Measurements from ENCODE around the gene COMTD1.
"Not testable (repeated sequence)": the region's sequence is repeated elsewhere in the genome, so short reads cannot be mapped to it uniquely, and the experiment has no call there.

Gene COMTD1

DNA sequence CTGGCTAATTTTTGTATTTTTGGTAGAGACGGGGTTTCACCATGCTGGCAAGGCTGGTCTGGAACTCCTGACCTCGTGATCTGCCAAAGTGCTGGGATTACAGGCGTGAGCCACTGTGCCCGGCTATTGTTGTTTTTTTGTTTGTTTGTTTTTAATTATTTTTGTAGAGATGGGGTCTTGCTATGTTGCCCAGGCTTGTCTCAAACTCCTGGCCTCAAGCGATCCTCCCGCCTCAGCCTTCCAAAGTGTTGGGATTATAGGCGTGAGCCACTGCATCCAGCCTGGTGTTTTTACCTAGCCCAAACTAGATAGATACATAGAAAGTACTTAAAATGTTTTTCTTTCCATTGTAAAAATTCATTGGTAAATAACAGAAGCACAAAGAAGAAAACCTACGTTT, 14.3 kb downstream of the COMTD1 start:
- not testable (repeated sequence) for DNase-seq

DNA sequence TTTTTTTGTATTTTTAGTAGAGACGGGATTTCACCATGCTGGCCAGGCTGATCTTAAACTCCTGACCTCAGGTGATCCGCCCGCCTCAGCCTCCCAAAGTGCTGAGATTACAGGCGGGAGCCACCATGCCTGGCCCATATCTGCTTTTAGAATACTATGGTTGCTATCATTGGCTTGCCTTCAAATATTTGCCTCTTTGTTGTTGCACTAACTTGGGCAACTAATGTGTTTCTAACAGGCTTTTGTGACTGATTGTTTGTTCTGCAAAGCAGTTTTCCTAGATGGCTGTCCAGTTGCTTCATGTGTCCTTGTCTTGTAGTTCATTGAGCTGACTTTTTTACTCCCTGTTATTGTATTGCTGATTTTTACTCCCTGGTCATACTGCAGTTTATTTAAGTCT, 15.5 kb downstream of the COMTD1 start:
- no peak for DNase-seq

DNA sequence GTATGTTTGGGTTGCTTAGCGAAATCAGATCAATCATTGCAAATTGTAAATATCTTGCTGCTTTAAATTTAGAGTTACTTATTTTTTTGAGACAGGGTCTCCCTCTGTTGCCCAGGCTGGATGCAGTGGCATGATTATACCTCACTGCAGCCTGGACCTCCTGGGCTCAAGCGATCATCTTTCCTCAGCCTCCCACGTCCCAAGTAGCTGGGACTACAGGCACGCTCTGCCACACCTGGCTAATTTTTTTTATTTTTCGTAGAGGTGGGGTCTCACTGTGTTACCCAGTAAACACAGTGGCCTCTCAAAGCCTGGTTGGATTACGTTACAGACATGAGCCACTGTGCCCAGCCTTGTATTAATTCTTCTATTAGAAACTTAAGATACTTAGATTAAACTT, 23.4 kb downstream of the COMTD1 start:
- no peak for DNase-seq

DNA sequence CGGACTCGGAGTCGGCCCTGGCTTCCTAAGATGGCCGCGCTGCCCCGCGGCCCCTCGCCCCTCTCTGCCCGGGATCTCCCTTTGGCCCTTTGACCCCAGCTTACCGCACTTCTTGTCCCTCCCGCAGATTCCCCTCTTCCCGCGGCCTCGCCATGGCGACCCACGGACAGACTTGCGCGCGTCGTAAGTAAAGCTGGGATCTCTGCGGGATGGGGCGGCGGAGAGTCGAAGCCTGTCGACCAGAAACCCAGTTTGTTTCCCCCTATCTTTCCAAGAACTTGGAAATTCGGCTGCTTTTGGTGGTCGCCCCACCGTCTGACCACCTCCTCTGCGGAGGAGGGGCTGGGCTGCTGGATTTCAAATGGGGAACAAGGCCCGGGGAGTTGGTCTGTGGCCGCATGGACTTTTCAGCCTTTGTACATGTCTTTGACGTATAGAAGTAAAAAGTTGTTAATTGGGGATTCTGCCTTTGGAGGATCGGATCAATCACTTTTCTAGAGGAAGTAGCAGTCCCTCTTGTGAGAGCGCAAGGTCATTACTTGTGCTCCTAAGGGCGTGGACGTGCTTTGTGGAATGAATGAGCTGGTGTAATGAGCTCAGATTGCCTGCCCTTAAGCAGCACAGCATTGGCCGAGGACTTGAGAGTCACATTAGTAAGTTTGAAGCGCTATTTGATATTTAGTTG, 24.6 kb downstream of the COMTD1 start:
- peak; percentile 22 for DNase-seq

DNA sequence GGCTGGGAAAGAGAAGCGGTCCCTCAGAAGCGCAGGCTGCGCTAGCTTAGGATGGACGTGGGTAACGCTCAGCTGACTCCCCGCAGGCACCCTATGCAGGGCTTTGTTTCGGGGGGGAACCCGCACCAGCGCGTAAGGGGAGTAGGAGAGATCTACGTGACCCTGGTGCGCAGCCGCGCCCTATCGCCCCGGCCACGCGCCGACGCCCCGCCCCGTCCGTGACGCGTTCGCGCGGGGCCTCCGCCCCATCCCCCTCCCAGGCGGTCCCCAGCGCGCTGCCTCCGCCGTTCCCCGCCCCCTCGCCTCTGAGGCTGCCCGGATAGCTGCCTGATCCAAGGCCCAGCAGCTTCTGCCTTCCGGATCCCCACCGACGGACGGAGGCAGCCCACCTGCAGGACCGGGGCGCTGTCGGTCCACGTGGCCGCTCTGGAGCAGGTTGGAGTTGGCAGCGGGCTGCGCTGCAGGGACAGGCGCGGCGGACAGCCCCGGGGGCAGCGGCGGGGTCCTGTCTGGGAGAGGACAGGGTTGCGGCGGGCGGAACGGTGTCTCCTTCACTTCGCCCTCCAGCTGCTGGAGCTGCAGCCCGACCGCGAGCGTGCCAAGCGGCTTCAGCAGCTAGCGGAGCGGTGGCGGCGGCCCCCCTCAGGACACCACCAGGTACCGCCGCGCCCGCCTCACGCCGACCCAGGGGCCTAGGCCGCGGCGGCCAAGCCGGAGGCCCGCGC, 25.3 kb downstream of the COMTD1 start, which contains the start of gene VDAC2:
VDAC2 (plus strand) TSS at position 515 of the 725 bp plus-strand sequence. CDS start 363 bp downstream, outside the sequence.
- peak; percentile 95 for DNase-seq

DNA sequence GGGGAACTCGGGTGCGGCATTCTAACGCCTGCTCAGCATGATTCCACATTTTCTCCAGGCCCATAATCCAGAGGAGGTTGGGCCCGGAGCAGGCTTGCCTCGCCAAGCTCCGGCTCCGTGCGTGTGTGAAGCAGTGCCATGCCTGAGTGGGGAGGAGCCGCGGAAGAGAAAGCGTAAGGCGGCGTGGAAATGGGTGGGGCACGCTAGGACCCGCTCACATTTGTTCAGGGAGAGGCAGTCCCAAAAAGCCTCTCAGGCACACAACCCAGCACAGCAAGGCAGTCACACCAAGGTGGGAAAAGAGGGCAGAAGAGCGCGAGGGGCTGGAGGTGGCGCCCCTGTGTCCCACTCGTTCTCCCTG, 25.9 kb downstream of the COMTD1 start:
- DNase-seq = peak; percentile 81

DNA sequence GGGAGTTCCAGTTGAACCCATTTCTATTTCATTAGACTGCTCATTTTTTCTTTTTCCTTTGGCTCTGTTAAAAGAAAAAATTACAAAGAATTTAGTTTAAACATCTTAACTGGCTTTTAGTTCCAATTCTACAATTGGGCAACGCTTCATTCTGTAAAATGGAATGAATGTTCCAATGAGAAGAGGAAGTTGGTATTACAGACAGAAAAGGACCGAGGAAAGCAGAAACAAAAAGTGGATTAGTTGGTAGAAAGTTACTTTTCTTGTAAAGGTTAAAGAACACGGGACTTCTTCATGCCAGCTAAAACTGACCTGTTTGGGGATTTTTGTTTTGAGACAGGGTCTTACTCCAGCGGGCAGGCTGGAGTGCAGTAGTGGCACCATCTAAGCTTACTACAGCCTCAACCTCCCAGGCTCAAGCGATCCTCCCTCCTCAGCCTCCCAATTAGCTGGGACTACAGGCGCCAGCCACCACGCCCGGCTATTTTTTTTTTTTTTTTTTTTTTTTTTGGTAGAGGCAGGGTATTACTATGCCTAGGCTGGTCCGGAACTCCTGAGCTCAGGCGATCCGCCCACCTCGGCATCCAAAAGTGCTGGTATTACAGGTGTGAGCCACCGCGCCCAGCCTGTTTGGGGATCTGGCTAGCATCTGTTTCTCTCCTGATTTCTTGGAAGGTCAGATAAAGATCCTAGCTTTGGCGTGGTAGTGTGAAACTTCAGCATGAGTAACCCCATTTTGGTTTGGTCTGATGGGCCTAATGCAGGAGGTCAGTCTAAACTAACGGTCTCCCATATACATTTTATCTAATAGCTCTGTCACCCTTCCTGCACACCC, 26.5 kb downstream of the COMTD1 start:
- no peak for DNase-seq

DNA sequence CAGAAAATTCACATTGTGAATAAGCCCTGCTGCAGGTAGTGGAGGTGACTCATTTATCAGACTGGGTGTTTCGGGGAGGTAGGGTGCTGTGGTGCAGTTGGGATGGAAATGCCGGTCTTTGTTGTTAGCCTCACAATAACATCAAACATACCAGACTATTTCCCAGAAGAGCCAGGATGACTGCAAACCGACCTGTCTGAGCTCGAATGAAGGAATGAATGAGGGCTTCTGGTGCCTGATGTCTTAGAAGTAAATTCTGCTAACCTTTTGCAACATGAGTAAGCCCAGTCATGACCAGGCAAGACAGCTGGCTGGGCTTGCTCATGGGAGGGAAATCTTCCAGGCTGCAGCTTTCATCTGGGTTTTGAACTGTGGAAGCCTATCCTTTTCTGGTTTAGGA, 27.6 kb downstream of the COMTD1 start:
- no peak for DNase-seq

DNA sequence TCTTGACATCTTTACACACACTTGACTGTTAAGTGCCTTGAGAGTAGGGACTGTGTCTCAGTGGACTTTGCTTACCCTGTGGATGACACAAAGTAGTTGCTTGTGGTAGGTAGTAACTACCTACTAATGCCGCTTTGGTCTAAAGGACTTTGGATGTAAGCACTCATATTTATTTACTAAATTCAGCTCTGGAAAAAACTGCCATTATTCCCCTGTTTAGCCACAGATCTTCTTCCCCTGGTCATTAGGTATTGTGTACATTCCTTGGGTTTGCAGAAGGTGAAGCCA, 28.0 kb downstream of the COMTD1 start:
- no peak for DNase-seq

DNA sequence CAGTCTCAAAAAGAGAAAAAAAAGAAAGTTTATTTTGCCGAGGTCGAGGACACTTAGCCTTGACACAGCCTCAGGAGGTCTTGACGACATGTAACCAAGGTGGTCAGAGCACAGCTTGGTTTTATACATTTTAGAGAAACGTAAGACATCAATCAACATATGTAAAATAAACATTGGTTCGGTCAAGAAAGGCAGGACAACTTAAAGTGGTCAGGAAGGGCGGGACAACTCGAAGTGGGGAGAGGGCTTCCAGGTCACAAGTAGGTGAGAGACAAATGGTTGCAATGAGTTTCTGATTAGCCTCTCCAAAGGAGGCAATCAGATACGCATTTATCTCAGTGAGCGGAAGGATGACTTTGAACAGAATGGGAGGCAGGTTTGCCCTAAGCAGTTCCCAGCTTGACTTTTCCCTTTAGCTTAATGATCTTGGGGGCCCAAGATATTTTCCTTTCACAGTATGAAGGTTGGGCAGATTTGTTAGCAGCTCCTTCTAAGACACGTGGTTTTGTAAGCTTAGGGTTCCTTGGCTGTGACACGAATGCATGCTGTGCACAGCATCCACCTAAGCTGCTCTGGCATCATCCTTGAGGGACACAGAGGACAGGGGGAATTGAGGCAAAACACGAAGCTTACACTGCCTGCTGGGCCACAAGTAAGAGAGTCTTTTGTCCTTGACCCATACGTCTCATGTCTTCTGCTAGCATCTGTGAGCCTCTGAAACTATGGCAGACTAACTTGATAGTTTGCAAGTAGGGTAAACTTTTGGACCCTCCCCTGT, 28.5 kb downstream of the COMTD1 start:
- no peak for DNase-seq

DNA sequence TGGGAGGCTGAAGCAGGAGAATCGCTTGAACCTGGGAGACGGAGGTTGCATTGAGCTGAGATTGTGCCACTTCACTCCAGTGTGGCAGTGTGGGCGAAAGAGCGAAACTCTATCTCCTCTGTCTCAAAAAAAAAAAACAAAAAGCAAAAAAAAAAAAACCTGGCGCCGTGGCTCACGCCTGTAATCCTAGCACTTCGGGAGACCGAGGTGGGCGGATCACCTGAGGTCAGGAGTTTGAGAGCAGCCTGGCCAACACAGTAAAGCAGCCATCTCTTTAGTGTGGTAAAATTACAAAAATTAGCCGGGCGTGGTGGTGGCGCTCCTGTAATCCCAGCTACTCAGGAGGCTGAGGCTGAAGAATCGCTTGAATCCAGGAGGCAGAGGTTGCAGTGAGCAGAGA, 29.1 kb downstream of the COMTD1 start:
- not testable (repeated sequence) for DNase-seq

DNA sequence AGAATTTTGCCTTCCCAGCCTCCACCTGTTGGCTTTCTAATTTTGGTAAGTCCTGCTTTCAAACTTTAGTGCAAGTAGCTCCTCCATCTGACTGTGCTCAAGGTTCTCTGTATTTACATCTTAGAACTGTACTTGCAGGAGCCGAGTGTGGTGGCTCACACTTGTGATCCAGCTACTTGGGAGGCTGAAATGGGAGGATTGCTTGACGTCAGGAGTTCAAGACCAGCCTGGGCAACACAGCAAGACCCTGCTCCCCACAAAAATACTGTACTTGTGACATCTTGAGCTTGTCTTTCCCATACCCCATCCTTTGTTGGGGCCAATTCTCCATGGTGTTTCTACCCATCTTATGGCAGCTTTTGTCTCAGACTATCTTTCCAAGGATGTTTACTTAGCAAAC, 29.8 kb downstream of the COMTD1 start:
- DNase-seq = no peak

DNA sequence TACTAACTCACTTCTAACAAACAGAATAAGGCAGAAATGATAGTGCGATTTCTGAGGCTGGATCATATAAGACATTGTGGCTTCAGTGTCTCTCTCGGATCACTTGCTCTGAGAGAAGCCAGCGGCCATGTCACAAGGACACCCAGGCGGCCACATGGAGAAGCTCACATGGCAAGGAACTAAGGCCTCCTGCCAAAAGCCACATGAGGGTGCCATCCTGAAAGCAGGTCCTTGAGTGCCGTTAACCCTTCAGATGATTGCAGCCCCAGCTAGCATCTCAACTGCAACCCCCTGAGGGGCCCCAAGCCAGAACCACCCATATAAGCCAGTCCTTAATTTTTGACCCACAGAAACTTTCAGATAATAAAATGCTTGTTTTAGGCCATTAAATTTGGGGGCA, 32.0 kb downstream of the COMTD1 start:
- DNase-seq = no peak

DNA sequence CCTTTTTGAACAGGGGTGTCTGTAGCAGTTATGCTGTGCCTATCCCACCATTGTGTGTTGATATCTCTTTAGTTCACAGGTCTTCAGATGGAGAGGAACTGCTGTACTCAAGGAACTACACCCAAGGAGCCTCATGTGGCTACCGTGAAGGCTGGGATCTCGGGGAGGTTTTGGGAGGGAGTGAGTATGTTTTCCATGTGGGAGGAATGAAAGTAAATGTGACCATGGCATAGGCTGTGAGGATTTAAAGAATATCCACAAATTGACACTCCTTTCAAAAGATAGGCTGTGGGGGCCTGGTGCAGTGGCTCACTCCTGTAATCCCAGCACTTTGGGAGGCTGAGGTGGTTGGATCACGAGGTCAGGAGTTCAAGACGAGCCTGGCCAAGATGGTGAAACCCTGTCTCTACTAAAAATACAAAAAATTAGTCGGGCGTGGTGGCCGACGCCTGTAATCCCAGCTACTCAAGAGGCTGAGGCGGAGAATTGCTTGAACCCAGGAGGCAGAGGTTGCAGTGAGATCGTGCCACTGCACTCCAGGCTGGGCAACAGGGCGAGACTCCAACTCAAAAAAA, 32.6 kb downstream of the COMTD1 start:
- DNase-seq = not testable (repeated sequence)

DNA sequence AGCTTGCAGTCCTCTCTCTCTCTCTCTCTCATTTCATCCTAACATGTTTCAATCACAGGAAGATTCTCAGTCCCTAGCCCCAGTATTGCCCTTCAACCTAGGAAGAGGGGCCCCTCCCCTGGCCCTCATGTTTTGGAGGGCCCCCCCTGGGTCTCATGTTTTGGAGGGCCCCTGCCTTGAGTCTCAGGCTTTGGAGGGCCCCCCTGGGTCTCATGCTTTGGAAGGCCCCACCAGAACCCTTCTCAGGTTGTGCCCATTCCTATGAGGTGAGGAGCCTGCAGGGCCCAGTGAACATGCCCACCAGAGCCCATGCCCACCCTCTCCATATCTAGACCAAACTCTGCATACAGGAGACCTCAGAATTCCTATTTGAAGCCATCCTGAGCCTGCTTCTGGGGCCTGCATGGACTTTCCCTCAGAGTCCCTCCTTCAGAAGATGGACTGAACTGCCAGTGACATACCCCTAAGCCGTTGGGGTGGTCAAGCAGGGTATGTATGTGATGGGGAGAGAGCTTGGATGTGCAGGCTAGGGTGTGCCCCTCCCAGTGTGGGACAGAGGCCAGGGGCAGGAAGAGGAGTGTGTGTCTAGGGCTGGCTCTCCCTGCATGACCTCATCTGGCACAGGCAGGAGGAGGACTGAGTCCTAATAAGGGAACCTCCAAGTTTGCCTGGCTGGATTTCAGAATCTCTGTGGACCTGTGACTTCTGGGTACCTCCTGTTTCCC, 33.3 kb downstream of the COMTD1 start:
- no peak for DNase-seq

DNA sequence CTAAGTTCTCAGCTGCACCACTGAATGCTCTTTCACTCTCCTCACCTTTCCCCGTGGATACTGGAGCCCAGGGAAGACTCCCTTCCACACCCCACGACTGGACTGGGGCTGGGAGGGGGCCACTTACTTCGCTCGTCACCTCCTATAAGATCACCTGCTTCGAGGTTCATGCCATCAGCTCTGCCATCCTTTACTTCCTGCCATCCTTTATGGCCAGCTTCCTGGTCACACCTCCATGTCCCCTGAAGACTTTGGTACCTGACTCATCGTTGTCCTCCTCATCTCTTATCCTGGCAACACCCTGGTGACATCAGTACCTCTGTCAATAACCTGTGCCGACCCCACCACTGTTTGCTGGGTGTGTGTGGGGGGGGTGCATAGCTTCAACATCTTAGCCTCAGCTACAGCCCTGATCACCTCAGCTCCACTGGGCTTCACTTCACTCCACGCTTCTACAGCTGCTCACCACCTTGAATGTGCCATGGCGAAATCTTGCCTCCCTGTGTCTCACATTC, 33.9 kb downstream of the COMTD1 start:
- no peak for DNase-seq

DNA sequence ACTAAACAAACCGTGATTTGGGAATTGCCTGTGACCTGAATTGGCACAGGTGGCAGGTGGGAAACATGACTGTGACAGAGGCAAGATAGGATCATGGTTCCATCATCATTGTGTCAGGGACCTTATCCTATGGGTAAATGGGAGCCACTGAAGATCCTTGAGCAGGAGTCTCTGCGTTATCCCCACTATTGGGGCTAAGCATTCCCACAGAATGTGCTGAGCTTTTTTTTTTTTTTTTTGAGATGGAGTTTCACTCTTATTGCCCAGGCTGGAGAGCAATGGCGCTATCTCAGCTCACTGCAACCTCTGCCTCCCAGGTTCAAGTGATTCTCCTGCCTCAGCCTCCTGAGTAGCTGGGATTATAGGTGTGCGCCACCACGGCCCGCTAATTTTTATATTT, 35.8 kb downstream of the COMTD1 start:
- DNase-seq = not testable (repeated sequence)

DNA sequence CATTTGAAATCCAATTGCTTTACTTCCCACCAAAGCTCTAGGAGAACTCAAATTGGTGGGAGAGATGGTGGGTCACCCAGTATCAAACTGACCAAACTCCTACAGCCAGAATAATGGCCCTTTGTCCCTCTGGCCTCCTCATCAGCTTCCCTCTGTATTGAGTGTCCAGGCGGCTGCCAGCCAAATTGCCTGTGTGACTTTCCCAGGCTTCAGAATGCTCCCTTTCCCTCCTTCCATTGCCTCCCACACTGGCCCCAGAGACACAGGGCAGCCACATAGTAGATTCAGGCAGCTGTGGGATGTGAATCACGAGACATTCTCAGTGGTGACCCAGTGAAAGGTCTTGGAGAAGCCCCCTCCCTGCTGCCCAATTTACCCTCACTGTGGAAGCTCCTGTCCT, 37.9 kb downstream of the COMTD1 start:
- DNase-seq = no peak

DNA sequence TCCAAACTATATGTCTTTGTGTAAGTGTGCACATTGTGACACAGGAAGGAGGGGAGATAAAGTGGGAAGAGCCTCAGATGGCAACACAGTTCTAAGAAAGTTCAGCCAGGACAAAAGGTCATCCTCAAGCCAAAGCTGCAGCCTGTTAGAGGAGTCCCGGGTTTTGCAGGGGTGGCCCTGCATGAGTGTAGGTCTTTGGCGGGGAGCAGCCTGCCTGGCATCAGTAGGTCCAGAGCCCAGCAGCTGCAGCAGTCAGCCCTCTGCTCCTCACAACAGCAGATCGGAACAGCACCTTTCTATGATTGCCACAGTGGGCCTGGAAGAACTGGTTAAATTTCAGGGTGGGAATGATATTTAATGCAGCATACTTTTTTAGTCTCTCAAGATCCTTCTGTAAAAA, 38.7 kb downstream of the COMTD1 start:
- no peak for DNase-seq

DNA sequence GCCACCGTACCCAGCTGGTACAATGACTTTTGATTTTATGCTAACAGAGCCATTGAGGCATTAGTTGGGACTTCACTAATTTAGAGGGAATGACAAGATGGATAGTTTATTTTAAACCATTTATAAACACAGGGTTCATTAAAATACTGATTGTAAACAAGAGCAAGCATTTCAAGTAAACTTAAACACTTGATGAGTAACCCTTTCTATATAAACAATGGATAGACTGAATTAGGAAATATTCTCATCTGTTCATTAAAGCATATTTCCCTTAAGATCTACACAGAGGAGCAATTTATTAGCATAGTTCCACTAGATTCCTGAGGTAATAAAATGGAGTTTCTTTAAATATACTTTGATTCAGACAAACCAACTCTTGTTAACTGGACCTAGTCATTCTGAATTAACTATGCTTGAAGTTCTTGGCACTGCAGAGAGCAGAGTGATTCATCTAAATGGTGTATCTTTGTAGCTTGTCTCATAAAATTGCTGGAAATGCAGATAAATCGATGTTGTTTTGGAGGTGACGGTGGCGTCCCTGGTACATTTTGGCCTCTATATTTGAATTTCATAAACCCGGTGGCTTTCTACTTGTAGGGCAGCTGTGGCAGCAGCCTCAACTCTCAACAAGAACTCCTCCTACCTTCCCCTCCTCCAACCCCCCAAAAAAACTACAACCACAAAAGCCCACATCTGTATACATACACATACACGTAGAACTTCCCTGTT, 40.6 kb downstream of the COMTD1 start:
- no peak for DNase-seq

DNA sequence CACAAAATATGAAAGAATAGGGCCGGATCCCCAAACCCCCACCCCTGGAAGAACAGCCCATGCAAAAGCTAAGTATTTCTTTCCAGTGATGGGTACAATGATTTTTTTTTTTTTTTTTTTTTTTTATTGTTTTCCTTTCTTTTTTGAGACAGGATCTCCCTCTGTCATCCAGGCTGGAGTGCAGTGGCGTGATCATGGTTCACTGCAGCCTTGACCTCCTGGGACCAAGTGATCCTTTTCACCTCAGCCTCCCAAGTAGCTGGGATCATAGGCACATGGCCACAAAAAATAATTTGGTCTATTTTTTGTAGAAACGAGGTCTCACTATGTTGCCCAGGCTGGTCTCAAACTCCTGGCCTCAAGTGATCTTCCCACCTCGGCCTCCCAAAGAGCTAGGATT, 41.1 kb downstream of the COMTD1 start:
- DNase-seq = not testable (repeated sequence)
